GM18520 (cell line): Measurements from ENCODE around the gene TNFRSF18.
"Not testable (repeated sequence)": the region's sequence is repeated elsewhere in the genome, so short reads cannot be mapped to it uniquely, and the experiment has no call there.

Experiments used
- ATAC-seq: cut with Tn5 transposase; IDR thresholded peaks from one replicate; pipeline ENCODE4 v1.9.1; 2021; ENCODE audit not compliant: unreplicated experiment

Gene TNFRSF18

DNA sequence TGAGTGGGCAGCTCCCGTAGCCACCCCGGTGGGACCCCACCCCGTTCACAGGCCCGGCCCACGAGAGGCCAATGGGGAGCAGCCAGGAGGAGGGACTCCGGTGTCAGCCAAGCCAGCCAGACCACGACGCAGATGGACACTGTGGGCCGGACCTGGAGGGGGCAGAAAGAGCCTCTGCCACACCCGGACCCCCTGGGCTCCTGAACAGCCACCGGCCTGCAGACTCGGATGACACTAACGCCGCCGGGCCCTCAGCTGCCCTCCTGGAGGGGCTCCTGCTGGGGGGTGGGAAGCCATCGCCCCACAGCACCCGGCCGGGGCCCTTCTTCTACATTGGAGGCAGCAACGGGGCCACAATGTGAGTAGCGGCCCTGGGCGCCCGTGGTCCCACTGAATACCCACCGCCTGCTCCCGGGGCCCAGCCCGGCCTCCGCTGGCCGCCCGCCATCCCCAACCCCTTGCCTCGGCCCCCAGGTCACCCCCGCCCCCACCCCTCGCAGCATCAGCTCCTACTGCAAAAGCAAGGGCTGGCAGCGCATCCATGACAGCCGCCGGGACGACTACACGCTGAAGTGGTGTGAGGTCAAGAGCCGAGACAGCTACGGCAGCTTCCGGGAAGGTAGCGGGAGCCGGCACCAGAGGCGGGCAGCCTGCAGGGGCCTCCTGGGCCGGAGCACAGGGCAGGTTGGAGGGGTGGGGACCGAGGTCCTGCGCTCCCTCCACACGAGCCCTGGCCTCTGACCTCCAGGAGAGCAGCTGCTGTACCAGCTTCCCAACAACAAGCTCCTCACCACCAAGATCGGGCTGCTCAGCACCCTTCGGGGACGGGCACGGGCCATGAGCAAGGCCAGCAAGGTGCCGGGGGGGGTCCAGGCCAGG, 26.2 kb downstream of the TNFRSF18 start:
- ATAC-seq: no peak

DNA sequence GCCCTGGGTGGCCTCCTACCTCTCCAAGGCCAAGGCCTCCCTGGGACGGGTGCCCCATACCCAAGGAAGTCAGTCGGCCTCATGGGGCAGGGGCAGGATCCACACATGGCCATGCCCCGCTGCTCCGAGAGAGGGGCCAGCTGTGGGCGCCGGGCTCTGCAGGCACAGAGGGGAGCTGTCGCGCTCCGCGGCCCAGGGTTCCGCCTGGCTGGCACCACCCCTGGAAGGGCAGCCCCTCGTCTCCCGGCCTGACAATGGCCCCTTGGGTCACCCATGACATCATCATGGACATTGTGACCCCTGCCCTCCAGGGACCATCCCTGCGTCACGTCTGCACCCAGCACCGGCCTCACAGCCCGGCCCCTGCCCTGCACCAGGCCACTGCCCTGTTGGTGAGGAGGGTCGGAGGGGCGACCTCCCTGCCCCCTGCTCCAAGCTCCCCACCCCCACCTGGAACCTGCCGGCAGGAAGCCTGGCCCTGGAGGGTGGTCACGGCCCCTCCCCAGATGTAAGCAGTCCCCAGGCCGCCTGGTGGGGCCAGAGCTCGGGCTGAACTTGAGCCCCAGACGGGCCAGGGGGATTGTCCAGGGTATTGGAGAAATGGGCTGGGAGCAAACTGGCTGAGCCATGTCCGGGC, 26.9 kb downstream of the TNFRSF18 start:
- no peak for ATAC-seq

DNA sequence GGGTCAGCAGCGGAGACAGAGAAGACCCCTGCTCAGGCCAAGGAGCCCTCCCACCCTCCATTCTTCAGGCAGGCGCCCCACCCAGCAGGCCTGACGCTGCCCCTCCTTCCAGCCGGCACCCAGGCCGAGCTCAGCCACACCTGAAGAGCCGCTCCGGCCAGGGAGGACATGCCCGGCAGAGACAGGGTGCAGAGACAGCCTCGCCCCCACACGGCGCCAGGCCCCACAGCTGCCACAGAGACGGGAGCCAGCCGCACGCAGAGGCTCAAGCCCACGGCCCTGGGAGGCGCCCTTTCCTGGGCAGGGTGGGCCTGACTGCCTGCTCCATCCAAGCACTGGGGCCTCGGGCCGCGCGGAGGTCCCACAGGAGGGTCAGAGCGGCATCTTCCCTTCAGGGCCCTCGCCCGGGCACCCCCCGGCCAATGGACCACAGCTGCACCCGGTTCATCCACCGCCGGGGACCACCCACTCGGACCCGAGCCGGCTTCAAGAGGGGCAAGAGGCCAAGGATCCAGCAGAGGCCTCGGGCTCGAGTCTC, 27.5 kb downstream of the TNFRSF18 start:
- no peak for ATAC-seq

DNA sequence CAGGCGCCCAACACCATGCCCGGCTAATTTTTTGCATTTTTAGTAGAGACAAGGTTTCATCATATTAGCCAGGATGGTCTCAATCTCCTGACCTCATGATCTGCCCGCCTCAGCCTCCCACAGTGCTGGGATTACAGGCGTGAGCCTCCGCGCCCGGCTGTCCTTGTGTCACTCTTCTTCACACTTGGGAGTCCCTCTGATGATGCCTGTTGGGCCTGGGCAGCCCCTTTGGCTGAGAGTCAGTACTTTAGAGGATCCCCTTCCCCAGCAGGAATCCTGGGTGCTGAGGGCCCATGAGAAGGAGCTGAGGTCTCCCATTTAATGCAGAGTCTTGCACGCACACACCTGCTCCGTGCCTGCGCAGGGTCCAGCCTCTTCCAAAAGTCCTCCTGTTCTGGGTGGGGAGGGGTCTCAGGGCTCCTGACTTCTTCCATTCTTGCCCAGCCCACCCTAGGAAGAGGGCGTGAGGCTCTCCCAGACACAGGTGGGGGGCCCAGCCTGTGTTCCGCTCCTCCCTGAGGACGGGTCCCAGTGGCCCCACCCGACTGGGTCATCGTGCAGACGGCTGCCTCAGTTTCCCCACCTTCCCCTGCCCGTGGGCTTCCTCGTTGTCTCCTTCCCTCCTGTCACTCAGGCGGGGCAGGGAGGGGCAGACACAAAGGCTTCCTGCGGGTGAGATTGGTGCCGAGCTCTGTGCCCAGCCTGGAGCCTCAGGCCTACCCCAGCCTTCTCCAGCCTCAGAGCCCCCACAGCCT, 28.8 kb downstream of the TNFRSF18 start:
- no peak for ATAC-seq

DNA sequence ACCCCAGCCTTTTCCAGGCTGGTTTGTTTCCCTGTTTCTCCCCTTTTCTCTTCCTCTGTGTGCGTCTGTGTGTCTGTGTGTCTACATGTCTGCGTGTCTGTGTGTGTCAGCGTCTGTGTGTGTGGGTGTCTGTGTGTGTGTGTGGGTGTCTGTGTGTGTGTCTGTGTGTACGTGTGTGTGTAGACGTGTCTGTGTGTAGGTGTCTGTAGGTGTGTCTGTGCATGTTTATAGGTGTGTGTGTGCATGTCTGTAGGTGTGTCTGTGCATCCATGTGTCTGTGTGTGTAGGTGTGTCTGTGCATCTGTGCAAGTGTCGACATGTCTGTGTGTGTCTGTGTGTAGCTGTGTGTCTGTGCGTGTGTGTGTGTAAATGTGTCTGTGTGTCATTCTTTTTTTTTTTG, 29.5 kb downstream of the TNFRSF18 start:
- ATAC-seq: no peak

DNA sequence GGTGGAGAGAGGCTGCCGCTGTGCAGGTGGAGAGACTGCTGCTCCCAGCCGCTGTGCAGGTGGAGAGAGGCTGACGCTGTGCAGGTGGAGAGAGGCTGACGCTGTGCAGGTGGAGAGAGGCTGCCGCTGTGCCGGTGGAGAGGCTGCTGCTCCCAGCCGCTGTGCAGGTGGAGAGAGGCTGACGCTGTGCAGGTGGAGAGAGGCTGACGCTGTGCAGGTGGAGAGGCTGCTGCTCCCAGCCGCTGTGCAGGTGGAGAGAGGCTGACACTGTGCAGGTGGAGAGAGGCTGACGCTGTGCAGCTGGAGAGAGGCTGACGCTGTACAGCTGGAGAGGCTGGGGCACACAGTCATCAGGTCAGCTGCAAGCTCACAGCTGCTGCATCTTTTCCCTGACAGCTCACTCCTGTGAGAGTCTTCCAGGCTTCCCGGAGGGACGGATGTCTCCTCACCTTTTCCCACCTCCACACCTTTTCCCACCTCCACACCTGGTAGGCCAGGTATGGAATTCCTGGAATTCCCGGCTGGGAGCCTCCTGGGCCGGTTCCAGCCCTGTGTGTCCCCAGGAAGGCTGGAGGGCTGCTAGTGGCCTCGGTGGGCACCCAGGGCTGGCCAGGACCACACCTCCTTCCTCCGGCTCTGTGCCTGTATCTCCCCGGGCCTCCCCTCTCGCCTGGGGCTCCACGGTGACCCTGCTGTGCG, 30.2 kb downstream of the TNFRSF18 start:
- ATAC-seq: not testable (repeated sequence)

DNA sequence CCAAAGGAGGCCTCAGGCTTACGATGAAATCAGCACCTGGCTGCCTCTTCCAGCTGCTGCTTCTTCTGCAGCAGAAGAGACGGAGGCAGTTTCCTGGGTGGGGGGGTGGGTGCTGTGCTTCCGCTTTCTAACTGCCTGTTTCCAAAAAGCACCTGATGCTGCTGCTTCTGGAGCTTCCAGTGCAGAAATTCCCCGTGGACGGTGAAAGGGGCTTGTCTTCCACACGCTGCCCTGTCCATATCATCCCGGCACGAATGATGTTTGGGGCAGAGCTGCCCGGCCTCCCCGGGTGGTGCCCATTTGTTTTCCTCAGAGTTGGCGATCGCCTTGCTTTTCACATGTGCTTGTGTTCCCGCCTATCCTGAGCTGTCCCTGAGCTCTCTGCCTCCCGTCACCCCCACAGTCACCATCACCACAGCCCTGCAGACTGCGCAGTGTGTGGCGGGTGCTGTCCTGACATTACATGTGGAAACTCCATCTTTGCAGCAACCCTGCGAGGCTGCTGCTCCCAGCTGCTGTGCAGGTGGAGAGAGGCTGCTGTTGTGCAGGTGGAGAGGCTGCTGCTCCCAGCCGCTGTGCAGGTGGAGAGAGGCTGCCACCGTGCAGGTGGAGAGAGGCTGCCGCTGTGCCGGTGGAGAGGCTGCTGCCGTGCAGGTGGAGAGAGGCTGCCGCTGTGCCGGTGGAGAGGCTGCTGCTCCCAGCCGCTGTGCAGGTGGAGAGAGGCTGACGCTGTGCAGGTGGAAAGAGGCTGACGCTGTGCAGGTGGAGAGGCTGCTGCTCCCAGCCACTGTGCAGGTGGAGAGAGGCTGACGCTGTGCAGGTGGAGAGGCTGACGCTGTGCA, 30.9 kb downstream of the TNFRSF18 start:
- no peak for ATAC-seq

DNA sequence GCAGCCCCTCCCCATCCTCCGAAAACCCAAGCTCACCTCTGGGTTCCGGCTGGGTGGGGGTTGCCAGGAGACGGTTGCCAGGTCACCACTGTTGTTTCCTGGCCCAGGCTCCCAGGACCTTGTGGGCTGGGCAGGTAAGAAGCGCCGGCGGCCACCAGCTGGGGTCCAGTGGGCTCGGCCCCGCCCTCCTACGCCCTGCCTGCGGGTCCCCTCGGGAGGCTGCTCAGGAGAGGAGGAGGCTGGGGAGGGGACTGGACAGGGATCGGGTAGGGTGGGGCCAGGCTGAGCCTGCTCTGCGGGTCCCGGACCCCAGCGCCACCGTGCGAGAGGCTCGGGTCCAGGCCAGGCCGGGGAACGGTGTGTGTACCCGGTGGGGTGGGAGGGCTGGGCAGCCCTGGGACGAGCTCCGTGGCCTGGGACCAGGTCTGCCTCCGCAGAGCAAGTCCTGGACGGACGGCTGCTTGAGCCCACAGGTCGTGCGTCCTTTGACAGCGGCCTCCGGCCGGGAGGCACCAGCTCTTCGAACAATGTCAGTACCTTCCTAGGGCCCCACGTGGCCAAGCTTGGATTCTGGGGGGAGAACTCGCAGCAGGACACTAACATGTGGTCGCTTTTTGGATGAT, 32.5 kb downstream of the TNFRSF18 start, which contains the start of gene TTLL10:
TSS of gene TTLL10 (plus strand) at position 88 of the 623 bp plus-strand sequence. CDS start 5,336 bp downstream, outside the sequence.
- no peak for ATAC-seq

DNA sequence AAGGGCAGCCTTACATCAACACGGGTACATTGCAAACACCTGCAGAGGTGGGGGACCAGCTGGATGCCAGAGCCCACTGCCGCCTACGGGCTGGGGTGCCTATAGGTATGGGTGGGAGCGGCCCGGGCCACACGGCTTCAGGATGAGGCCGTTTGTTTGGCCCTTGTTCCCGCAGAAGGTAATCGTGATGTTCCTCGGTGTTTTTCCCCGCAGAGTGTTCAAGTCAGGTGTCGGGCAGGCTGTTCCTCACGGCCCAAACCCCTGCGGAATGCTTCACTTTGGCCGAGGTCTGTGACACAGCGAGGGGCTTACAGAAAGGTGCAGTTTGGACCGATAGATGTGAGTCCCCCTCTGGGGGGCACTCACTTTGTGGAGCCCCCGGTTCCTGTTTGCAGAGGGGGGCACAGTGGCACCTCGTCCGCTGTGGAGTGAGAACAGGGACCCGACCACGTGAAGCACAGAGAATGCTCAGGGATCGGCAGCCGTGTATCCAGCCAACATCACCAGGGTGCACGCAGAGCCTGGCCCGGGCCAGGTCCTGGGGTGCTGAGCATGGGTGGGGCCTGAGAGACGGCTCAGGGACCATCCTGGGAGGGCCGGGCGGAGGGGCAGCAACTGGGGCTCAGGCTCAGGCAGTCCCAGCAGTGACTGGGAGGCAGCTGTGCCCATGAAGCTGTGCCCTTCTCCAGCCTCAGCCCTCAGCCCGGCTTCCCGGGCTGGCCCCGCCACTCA, 33.2 kb downstream of the TNFRSF18 start:
- ATAC-seq: no peak

DNA sequence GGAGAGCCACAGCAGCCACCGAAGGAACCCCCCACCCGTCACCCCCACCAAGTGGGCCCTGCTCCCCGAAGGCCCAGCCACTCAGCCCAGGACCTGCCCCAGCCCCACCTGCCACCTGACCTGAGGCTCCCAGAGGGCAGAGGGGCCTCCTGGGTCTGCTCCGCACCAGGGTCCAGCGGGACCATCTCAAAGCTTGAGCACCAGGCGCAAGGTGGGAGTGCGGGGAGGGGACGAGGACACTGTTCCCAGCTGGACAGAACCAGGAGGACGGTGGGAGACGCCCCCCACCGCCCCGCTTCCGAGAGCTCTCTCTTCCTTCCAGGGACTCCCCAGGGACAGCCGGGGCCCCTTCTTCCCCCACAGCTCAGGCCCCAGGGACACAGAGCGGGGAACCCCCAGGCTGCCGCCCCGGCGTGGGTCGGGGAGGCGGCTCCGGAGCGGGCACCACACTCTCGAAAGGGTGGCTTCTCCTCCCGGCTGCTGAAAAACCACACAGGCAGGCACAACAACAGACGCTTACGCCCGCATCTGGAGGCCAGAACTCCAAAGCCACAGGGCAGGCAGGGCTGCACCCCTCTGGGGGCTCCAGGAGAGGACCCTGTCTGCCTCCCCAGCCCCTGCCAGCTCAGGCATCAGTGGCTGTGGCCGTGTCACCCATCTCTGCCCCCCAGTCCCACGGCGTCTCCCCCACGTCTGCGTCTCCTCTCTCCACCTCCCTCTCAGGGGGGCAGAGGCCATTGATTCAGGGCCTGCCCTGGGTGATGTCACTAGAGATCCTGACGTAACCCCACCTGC, 34.6 kb downstream of the TNFRSF18 start:
- ATAC-seq: no peak

DNA sequence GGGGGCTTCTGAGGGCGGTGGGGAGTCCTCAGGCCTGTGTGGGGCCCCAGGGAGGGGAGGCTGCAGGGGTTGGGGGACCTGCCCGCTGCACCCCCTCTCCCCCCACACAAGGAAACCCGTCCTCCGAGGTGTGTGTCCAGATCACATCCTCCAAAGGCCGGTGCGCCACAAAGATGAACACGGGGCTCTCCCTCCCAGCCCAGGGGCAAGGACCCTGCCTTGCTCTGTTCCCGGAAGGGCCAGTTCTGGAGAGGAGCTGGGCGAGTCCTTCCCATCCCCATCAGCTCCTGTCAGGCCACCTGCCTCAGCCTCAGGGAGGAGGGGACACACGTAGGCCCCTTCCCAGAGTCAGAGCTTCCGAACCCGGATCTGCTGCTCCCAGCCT, 35.2 kb downstream of the TNFRSF18 start:
- ATAC-seq: no peak

DNA sequence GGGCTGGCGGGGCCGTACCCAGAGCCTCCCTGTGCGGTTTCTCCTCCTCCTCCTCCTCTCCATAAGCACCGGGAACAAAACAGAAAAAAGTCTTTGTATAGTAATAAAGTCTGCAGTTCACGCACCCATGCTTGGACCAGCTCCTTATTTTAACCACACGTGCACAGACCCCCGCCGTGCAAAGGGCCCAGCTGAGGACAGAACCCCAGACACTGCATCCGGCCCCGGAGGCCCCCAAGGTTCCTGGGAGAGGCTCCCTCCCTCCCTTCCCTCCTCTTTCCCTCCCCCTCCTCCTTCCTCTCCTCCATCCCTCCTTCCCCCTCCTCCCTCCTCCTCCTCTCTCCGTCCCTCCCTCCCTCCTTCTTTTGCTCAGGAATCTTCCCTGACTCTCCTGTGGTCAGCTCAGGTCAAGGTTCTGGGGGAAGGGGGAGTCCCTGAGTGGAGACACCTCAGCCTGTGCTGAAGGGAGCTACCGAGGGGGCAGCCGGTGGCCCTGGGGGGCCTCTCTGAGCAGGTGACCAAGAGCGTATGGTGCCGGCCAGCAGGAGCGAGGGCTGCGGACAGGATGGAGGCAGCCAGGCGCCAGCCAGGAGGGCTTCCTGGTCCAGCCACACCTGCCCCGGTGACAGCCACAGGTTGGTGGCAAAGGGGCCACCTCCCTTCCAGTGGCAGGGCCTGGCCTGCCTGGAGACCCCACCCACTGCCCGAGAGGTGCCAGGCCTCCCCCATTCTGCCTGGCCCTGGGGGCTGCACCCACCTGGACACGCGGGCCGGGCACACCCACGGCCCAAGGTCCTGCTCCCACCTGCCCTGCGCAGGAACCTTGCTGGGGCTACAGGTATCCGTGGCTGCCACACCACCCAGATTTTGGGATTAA, 35.9 kb downstream of the TNFRSF18 start:
- no peak for ATAC-seq

DNA sequence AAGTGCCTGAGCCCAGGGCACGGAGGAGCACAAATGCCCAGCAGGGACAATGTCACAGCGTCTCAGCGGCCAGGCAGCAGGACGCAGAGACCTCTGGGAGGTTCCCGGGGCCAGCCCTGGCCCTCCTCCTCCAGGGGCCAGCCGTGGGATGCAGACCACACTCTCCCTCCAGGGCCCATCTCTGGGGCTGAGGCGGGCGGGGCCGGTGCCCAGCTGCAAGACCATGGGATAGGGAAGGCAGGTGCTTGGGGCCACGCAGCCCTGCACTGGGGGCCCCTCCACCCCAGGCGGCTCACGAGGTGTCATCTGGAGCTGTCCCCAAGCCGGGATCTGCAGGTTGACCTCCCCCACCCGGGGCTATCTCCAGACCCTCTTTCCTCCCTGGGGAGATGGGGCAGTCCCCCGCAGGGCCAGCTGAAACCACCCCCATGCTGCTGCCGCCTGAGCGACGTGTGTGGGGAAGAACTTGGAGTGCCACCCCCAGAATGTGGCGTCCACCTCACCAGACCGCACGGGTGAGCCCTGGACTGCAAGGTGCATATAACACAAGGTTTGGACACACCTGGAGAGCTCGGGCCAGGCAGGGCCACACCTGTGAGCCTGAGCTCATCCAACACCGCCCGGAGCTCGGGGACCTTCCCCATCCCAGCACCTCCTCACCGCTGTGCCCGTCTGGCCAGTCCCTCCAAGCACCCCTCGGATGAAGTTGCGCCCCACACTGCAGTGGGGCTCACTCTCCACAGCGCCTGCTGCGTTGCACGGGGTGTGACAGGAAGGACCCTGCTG, 36.8 kb downstream of the TNFRSF18 start:
- no peak for ATAC-seq

DNA sequence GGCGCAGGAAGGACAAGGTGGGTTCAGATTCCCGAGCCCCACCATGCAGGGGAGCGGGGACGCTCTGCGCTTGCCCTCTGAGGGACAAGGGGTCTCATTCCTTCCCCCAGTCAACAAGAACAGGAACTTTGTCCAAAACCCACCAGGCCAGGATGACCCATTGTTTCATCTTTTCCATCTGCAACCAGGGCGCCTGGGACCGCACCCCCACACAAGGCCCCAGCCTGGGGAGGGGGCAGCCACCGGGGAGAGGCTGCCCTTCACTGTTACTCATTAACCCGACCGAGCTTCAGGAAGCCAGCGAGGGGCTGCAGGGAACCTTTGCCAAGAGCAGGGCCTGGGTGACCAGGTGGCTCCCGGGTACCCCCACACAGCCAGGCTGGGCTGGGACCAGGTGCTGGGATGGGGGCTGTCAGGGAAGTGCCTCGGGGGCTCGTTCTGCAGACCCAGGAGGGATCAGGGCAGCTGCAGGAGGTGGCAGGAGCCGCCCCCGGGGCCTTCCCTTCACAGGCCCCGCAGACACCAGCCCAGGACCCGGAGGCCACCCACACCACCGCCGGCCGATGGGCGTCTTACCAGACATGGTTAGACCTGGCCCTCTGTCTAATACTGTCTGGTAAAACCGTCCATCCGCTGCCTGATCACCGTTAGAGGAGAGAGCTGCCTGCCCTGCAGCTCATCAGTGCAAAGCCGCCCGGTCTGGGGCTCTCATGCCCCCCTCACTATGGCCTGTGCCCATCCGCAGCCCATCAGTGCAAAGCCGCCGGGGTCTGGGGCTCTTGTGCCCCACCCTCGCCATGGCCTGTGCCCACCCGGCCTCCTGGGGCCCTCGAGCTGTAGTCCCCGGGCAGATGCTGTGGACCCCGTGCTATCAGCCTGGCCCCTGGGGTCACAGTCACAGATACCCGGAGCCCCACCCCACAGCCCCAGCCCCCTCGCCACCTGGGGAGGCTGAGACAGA, 37.7 kb downstream of the TNFRSF18 start:
- no peak for ATAC-seq

DNA sequence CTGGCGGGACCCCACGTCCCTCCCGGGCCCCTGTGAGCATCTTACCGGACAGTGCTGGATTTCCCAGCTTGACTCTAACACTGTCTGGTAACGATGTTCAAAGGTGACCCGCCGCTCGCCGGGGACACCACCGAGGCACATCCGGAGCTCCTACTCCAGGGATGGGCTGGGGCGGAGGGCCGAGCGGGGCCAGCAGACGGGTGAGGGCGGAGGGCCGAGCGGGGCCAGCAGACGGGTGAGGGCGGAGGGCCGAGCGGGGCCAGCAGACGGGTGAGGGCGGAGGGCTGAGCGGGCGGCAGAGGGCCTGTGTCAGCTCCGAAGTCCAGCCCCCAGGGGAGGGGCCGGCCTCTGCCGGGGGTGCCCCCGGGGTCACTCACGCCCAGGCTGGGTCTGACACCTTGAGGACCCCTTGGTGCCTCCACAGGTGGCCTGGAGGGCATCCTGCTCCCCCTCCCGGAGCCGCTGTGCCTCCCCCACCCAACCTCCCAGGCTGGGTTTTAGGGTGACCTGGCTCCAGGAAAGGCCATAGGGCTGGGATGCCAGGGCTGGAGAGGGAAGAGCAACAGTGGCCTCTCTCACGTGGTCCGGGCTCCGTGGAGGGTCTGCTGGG, 38.4 kb downstream of the TNFRSF18 start:
- ATAC-seq: no peak
